ENCODE data around the gene CCL25.

The CCL25 gene

DNA sequence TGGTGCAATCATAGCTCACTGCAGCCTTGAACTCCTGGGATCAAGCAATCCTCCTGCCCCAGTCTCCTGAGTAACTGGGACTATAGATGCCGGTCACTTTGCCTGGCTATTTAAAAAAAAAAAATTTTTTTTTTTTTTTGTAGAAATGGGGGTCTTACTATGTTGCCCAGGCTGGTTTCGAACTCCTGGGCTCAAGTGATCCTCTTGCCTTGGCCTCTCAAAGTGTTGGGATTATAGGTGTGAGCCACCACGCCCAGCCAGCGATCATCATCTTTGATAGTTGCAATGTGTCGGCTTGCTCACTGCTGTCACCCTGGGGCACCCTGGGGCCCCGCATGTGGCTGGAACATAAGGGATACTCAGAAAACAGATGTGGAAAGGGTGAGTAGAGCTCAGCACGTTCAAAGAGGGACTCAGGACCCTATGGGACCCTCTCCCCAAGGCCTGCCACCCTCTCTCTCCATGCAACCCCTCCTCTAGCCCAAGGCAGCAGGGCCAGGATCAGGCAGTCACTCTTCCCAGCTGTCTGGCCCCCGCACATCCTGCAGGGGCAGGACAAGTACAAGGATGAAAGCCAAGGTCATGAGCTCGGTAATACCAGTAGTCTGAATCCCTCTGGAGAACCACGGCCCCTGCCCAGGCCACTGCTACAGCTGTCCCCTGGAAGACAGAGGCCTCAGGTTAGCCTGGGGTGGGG, 6.5 kb upstream of the CCL25 start:
- no peak for DNase-seq (ENCODE audit: low spot score)

- no peak for DNase-seq (ENCODE audit: low spot score)
Observed at GRCh38 chr19:8046569-8047165, 5.9 kb upstream of the CCL25 start.

DNA sequence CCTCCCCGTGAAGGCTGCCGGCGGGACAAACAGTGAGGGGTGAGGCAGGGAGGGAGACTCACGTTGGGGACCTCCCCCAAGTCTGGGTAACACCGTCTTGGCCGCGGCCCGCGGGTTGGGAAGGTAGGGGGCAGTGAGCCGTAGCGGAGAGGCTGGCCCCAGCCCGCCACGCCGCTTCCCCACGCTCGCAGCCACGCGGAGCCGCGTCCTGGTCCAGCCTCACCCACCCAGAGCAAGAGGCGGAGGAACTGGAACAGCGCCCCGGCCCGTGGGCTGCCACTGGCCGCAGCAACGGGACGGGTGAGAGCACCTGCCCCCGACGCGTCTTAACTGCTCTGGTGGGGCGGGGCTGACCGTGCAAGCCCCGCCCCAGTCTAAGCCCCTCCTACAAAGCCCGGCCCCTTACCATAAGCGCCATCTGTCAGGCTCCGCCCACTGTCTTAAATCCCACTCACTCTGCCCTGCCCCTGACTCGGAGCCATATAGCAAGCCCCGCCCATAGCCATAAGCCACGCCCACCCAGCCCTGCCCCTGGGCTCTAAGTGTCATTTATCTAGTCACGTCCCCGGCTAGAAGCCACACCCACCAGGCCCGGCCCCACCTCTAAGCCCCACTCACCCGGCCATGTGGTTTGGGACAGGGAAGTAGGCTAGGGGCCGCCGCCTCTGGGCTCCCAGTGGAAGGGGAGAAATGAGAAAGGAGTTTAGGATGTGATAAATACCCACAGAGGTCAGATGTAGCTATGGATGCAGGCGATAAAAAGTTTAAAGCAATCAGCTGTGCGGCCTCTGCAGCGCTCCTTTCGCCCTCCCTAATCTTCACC, 2.1 kb upstream of the CCL25 start:
- peak; percentile 25 for DNase-seq (ENCODE audit: low spot score)

- DNase-seq (ENCODE audit: low spot score), result no peak
Observed at GRCh38 chr19:8054169-8054568, 1.6 kb downstream of the CCL25 start.

GRCh38 chr19:8056533-8056932, 4.0 kb downstream of the CCL25 start:
- DNase-seq (ENCODE audit: low spot score), result no peak

DNA sequence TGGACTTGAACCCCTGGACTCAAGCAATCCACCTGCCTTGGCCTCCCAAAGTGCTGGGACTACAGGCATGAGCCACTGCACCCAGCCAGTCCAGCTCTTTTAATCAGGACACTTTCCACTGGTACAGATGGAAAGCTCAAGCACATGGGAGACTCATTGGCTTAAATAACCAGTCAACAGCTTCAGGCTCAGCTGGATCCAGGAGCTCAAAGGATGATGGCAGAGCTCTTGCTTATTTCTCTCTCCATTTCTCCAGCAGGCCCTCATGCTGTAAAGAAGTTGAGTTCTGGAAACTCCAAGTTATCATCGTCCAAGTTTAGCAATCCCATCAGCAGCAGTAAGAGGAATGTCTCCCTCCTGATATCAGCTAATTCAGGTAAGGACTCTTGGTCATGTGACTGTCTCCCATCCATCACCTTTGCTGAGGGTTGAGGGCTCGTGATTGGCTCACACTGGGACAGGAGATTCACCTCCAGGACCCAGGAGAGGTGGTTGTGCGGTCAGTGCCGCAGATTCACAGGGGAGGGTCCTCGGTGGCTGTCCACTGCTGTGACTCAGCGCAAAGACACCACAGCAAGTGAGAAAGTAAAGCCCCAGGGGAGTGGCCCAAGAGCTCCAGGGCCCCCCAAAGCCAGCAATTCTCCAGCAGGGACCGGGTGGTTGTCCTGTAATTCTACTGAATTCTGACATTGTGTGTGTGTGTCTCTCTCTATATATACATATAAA, 5.1 kb downstream of the CCL25 start:
- DNase-seq (ENCODE audit: low spot score), result no peak

- DNase-seq (ENCODE audit: low spot score), result no peak
Observed at GRCh38 chr19:8064911-8065874, 12.6 kb downstream of the CCL25 start.

GRCh38 chr19:8065875-8066261, 13.3 kb downstream of the CCL25 start:
- DNase-seq (ENCODE audit: low spot score), result no peak

GRCh38 chr19:8069096-8069973, 16.8 kb downstream of the CCL25 start:
- peak; percentile 34 for DNase-seq (ENCODE audit: low spot score)

DNA sequence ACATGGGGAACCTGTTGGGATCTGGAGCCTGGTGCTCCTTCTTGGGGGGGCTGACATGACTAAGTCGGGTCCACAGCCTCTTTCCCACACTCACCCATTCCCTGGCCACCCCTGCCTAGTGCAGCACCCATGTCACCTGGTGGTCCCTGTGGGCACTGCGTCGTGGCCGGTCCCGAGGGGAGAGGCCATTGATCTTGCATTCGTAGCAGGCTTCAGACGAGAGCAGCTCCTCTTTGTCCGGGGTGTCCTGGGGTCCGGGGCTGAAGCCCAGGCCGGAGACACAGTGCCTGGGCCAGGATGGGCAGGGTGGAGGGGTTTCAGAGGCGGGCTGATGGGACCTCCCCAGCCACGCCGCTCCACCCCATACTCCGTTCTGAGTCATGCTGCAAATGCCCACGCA, 19.4 kb downstream of the CCL25 start:
- no peak for DNase-seq (ENCODE audit: low spot score)

DNA sequence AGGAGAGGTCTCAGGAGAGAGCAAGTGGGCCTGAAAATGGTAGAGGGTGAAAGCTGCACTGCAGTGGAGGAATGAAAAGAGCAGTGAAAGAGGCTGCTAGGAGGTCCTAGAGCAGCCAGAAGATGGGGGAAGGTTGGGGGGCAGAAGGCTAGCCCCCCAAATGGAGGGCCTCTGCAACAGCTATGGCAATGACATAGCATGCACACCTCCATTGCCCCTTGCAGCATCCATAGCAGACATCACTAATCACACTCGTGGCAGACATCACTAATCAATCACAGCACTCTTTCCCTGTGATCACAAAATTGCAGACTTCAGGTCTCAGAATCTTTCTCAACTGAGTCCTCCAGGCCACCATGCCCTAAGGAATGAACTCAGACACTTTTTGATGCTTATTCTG, 21.9 kb downstream of the CCL25 start:
- no peak for DNase-seq (ENCODE audit: low spot score)

GRCh38 chr19:8075158-8076074, 22.9 kb downstream of the CCL25 start:
- DNase-seq (ENCODE audit: low spot score), result no peak

DNA sequence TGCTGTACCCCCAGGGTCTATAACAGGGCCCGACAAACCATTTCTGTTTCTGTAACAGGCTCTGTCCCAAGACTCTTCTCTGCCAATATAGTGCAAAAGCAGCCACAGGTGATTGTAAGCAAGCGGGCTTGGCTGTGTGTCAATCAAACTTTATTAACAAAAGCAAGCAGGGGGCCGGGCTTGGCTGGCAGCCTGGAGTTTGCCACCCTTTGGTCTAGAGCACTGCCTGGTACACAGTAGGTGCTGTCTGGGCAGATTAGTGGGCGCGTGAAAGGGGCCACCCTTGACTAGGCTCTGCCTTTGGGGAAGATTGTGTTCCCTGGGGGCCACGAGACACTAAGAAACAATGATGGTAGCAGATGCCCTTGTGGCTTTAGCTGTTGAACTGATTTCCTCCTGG, 27.4 kb downstream of the CCL25 start:
- no peak for DNase-seq (ENCODE audit: low spot score)

GRCh38 chr19:8080832-8081231, 28.3 kb downstream of the CCL25 start:
- no peak for DNase-seq (ENCODE audit: low spot score)

GRCh38 chr19:8081569-8082550, 29.3 kb downstream of the CCL25 start:
- no peak for DNase-seq (ENCODE audit: low spot score)

DNA sequence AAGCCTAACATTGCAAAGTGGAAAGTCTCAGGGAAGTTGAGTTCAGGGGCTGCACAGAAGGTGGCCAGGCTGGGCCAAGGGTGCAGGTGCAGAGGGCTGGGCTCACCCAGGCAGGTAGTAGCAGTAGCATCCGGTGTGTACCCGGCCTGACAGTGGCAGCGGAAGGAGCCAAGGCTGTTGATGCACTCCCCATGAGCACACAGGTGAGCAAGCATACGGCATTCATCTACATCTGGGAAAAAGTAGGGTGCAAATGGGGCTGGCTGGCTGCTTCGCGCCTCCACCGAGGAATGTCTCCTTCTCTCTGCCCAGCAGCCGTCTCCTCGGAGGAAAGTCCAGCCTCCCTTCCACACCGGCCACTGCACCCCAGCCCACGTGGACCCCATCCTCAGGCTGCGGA, 30.6 kb downstream of the CCL25 start:
- no peak for DNase-seq (ENCODE audit: low spot score)

- no peak for DNase-seq (ENCODE audit: low spot score)
Observed at GRCh38 chr19:8084152-8084551, 31.6 kb downstream of the CCL25 start.
